Measurements from ENCODE around the gene DELE1.

DNA sequence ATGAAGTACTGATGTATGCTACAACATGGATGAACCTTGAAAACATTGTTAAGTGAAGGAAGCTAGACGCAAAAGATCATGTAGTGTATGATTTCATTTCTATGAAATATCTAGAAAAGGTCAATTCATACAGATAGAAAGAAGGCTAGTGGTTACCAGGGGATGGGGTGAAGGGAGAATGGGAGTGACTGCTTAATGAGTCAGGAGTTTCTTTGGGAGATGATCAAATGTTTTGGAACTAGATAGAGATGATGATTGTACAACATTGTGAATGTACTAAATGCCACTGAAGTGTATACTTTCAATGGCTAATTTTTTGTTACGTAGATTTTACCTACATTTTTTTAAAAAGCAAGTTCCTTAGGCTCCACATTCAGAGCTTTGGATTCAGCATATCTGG, 14.9 kb upstream of the DELE1 start:
- TF ChIP-seq POLR2A (IDR thresholded peaks at IDR 0.05; ENCODE audit: low read depth, low read length): no peak
- TF ChIP-seq, protein P1, sequence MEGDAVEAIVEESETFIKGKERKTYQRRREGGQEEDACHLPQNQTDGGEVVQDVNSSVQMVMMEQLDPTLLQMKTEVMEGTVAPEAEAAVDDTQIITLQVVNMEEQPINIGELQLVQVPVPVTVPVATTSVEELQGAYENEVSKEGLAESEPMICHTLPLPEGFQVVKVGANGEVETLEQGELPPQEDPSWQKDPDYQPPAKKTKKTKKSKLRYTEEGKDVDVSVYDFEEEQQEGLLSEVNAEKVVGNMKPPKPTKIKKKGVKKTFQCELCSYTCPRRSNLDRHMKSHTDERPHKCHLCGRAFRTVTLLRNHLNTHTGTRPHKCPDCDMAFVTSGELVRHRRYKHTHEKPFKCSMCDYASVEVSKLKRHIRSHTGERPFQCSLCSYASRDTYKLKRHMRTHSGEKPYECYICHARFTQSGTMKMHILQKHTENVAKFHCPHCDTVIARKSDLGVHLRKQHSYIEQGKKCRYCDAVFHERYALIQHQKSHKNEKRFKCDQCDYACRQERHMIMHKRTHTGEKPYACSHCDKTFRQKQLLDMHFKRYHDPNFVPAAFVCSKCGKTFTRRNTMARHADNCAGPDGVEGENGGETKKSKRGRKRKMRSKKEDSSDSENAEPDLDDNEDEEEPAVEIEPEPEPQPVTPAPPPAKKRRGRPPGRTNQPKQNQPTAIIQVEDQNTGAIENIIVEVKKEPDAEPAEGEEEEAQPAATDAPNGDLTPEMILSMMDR (IDR thresholded peaks at IDR 0.05; ENCODE audit: extremely low read depth in 1 of 2, insufficient read depth in 1 of 2, low read depth in 1 of 2, low read length in 2 of 2): no peak

All from endothelial cell of umbilical vein (primary cell).